ENCODE measurements around the gene CENPT.

GRCh38 chr16:67864594-67864993 is 17.1 kb upstream of the CENPT start:
- TF ChIP-seq CTCF (IDR thresholded peaks at IDR 0.05): no peak
- no peak for TF ChIP-seq POLR2A (IDR thresholded peaks at IDR 0.05)

Data from lower leg skin (tissue), 3 donors.